ENCODE data around the gene AATF.
"Not testable (repeated sequence)": the region's sequence is repeated elsewhere in the genome, so short reads cannot be mapped to it uniquely, and the experiment has no call there.

AATF gene

DNA sequence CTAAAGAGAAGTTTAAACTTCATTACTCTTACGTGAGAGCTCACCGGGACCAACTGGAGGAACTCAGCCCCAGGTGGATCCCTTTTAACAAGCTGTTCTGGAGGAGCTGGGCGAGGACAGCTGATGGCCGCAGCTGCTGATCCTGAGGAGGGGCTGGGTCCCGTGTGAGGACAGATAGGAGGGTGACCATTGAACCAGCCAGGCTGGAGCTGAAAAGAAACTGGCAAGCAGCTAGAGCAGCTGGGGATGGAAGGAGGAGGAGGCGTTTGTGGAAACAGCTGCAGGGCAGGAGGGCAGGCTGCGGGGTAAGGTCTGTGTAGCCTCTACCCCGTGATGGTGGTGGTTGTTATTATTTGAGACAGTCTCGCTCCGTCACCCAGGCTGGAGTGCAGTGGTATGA, 119.5 kb downstream of the AATF start:
- in situ Hi-C loops (cut with MboI; ENCODE audit: low sequenced_read_pairs): no loop called here

DNA sequence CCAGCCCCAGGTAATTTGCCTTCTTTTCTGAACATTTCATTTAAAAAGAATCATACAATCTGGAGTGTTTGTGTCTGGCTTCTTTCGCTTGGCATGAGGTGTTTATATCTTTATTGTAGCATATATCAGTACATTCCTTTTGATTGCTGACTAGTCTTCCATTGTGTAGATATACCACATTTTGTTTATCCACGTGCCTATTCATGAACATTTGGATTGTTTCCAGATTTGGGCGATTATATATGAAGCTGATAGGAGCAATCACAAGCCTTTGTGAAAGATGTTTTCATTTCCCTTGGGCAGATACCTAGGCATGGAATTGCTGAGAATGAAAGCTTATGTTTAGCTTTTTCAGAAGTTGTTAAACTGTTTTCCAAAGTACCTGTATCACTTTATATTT, 120.3 kb downstream of the AATF start:
- in situ Hi-C loops (cut with MboI; ENCODE audit: low sequenced_read_pairs): no loop called here

DNA sequence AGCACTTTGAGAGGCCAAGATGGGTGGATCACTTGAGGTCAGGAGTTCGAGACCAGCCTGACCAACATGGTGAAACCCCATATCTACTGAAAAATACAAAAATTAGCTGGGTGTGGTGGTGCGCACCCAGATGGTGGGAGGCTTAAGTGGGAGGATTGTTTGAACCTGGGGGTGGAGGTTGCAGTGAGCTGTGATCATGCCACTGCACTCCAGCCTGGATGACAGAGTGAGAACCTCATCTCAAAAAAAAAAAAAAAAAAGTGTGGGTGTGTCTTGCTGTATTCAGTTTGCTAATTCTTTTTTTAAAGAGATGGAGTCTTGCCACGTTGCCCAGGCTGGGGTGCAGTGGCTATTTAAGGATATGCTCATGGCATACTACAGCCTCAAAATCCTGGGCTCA, 124.7 kb downstream of the AATF start:
- in situ Hi-C loops (cut with MboI; ENCODE audit: low sequenced_read_pairs): not testable (repeated sequence)

DNA sequence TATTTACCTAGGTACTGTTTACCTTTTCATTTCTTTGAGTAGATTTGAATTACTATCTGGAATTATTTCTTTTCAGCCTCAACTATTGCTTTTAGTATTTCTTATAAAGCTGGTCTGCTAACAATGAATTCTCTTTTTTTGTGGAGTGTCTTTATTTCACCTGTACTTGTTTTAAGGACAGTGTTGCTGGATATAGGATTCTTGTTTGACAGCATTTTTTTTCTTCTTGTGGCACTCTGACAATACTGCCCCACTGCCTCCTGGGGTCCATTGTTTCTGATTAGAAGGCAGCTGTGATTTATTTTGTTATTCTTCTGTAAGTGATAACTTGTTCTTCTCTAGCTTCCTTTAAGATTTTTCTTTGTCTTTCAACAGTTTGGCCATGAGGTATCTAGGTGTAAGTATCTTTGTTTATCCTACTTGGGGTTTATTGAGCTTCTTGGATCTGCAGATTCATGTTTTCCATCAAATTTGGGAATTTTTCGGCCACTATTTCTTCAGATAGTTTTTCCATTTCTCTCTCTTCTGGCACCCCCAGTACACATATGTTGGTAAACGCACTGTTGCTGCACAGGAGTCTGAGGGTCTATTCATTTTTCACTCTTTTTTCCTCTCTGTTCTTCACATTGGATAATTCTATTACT, 130.4 kb downstream of the AATF start:
- in situ Hi-C loops (cut with MboI; ENCODE audit: low sequenced_read_pairs): no loop called here

DNA sequence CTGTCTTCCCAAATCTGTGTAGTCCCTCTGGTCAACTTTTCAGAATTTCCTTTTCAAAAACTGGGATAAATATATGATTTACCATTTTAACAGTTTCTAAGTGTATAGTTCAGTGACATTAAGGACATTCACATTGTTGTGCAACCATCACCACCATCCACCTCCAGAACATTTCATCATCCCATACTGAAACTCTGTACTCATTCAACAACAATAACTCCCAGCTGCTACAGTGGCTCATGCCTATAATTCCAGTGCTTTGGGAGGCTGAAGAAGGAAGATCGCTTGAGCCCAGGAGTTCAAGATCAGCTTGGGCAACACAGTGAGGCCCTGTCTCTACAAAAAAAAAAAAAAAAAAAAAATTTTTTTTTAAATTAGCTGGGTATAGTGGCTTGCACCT, 131.0 kb downstream of the AATF start:
- in situ Hi-C loops (cut with MboI; ENCODE audit: low sequenced_read_pairs): no loop called here

DNA sequence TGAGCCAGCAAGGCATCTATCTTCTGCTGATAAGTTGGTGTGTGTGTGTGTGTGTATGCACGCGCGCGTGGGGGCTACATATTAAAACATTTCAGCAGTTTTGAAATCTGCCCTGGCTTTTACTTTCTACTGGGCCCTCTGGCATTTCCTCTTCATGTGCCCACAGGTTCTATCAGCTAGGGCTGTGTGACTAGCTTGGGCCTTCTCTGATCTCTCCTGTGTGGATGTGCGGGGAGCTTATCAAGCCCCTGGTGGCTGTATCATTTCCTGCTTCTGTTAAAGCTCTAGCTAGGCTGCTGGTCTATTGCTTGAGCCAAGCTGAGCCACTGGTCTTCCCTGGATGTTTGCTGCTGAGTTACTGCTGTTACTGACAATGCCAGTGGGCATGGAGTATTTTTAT, 132.5 kb downstream of the AATF start:
- in situ Hi-C loops (cut with MboI; ENCODE audit: low sequenced_read_pairs): no loop called here

DNA sequence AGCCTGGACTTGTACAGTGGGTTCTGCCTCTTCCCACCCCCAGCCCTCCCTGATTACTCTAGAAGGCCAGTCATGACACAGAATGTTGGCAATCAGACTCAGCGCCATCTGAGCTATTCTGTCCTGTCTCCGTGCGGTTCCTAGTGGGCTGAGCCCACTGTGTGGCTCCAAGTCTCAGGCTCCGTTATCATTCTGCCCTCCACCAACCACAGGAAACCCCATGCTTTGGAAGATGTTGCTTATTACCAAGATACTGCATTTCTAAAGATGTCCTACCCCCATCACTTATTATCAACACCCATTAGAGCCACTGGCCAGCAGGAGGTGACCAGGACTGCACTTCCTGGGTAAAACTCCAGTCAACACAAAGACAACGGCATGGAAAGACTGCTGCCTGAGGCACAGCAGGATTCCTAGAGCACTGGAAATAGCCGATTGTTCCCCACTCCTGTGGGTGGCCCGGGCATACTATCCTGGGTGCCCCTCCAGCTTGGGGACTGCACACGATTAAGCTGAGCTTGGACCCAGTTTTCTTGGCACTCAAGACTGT, 133.6 kb downstream of the AATF start:
- in situ Hi-C loops (cut with MboI; ENCODE audit: low sequenced_read_pairs): no loop called here

DNA sequence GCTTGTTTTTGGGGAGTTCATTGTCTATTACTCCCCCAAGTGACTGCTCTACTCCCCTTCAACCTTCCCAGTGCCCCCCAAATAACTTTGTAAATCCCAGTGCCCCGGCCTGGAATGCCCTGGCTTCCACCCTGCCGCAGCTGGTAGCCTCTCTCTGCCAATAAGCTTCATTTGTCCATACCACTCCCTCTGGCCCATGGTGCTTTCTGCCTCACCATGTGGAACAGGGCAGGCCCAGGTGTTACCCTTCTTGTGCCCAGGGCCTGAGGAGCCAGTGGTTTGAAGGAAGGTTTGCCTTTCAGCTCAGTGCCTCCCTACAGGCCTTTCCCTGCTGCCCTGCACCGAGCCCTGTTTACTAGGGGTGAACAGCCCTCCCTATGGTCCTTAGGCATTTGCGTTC, 134.2 kb downstream of the AATF start:
- in situ Hi-C loops (cut with MboI; ENCODE audit: low sequenced_read_pairs): no loop called here

DNA sequence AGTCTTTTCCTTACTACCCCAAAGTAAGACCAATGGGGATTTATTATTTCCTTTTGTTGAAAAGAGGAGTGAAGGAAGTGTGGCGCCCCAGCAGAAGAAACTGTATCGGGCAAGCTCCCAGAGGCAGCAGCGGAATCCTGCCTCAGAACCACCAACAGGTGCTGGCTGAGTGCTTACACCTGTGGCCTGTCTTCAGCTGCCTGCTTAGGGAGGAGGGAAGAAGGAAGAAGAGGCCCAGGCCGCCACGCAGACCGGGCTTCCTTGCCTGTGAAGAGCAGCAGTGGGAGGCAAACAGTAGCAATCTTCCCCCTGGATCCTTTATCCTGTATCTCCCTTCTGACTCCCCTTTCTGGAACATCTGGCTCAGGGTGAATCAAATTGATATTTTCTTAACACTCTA, 134.7 kb downstream of the AATF start:
- in situ Hi-C loops (cut with MboI; ENCODE audit: low sequenced_read_pairs): no loop called here

DNA sequence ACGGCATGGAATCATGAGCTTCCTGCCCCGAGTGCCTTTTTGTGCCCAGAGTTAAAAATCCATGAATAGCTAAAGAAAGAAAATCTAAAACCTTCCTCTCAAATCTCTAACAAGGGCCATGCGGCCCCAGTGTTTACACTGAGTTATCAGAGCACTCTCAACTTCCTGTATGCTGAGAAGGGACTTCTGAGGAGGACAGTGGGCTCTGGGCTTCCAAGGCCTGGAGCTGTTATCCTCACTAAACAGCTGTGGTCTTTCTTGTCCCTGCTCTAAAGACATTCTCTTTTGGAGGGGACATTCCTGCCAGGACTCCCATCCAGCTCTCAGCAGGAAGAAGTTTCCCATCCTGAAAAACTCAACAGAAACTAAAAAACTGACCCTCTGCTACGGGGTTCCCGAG, 135.6 kb downstream of the AATF start:
- in situ Hi-C loops (cut with MboI; ENCODE audit: low sequenced_read_pairs): no loop called here

DNA sequence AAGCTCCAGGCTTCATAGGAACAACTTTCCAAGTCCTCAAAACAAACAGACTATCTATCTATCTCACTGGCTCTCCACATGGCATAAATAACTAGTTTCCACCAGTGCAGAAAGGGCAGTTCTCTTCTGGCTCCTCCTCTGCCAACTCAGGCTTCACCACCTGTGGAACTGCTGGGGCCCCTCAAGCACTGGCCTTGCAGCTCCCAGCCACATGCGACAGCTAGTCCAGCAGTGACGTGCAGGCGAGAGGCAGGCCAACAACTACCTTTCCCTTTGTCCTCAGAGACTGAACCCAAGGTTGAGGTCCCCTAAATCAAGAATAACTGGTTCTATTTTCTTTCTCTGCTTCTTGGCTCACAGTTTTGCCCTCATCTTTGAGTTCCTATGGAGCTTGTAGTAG, 137.6 kb downstream of the AATF start:
- in situ Hi-C loops (cut with MboI; ENCODE audit: low sequenced_read_pairs): no loop called here

DNA sequence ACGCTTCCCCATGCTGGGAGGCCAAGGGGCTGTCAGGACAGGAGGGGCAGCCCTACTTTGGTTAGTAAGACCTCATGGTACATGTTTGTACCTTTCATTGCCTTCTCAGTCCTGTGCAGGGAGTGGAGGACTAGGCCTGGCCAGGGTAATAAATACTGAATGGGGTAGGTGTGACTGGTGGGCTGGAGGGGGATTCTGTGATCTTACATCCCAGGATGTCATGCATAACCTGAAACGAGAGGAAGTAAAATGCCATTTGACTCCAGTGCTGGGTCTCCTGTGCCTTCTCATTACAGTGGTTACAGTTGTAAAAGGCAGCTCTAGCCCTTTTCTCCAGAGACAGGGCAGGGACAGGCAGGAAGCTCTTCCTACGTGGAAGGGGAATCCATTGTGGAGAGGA, 138.2 kb downstream of the AATF start:
- in situ Hi-C loops (cut with MboI; ENCODE audit: low sequenced_read_pairs): no loop called here

DNA sequence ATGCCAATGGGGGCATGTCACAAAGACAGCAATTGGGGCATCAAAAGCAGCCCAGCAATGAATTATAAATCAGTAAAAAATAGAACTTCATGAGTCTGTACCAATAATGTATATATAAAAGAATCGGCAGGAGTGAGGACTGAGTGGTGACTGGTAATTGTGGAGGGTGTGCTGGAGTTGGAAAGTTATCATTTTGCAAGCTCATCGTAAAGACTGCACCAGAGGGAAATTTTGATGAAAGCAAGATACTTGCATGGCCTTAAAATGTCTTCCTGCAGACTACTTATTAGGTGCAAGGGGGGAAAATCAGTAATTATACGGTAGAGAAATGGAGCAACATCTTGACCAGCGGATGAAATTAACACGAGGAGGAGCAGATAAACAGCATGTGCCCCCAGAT, 138.9 kb downstream of the AATF start:
- in situ Hi-C loops (cut with MboI; ENCODE audit: low sequenced_read_pairs): no loop called here

DNA sequence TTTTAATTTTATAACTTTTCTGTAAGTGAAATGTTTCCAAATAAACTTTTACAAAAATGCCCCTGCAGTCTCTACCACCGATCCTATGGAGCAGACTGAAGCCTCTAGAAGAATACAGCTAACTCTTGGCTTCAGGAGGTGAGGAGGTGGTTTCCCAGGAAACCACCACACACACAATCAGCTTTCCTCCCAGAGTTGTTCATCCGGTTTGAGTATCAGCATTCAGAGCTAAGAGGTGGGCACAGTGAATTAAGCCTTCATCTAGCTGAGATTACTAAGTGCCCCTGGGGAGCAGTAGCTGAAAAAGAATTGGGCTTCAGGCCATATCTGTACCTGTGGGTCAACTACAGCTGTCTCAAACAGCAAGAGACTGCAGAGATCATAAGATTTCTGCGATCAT, 139.7 kb downstream of the AATF start:
- in situ Hi-C loops (cut with MboI; ENCODE audit: low sequenced_read_pairs): no loop called here

DNA sequence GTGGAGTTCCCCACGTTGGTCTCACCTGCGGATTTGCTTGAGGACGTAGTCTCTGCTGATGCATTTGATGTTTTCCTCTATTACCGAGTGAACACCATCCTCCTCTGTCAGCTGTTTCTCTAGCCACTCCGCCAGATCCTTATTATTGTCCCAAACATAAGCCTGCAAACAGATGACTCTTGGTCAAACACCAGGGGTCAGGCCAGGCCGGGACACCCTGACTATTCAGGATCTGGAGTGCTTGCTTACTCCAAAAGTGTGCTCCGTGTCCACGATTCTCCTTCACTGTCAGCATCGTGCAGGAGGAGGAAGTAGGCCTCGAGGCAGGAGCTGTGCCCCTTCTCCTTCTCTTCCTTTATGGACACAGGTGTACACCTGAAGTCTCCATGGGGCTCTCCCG, 140.2 kb downstream of the AATF start:
- in situ Hi-C loops (cut with MboI; ENCODE audit: low sequenced_read_pairs): no loop called here

DNA sequence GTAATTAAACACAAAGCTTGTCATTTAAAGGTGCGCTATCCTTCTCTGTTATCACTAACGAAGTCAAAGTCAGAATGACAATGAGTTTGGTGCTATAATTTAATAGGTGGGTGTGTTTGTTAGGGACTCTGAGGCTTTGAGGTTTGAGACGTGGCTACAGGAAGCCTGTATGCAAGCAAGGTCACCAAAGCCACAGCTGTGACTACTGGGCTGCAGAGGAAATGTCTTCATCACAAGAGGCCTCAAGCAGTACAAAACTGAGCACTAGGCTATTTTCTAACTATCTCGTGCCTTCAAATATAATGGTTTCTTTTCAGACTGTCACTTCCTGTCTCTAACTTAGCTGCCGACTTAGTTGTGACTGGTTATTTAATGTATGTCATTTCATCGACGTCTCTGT, 141.2 kb downstream of the AATF start:
- in situ Hi-C loops (cut with MboI; ENCODE audit: low sequenced_read_pairs): no loop called here

DNA sequence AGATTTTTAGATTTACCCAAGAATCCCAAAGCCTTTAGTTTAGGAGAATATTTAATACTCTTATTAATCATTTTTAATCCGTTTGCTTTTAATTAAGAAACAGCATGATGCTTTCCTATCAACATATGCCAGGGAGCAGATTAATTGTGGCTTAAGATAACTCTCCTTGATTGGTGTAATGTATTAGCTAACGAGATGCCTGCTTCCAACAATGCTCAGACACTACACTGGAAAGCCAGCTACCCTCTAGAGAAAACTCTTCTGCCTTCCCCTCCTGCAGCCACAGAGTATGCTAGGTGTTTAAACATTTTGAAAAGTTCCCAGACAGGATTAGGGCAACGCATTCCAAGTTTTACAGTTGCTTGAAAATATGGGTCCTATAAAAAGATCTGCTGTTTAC, 142.2 kb downstream of the AATF start:
- in situ Hi-C loops (cut with MboI; ENCODE audit: low sequenced_read_pairs): no loop called here

DNA sequence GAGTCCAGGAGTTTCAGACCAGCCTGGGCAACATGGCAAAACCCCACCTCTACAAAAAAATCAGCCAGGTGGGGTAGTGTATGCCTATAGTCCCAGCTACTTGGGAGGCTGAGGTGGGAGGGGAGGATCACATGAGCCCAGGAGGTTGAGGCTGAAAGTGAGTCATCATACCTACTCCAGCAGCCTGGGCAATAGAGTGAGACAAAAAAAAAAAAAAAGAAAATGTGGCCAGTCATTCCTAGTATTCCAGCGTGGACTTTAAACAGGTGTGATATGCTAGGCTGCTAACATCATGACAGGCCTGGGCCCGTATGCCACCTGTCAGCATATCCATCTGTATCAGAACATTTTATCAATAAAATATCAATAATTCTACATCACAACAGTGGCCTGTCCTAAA, 143.3 kb downstream of the AATF start:
- in situ Hi-C loops (cut with MboI; ENCODE audit: low sequenced_read_pairs): no loop called here

DNA sequence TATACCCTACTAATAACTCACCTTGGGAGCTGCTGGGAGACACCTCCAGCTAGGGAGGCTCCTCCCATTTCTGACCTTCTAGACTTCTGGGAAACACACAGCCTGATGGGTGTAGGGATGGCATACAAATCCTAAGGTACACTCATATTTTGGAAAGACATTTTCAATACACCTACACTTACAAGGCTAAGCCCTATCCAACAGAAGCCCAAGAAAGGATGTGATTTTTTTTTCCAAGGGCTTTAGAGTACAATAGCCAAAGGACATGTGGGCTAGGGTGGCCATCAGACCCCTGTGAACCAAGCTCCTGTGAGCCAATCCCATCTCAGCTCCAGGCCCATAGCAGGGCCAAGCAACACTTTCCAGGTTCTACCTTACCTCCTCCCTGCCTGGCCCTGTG, 143.9 kb downstream of the AATF start:
- in situ Hi-C loops (cut with MboI; ENCODE audit: low sequenced_read_pairs): no loop called here

DNA sequence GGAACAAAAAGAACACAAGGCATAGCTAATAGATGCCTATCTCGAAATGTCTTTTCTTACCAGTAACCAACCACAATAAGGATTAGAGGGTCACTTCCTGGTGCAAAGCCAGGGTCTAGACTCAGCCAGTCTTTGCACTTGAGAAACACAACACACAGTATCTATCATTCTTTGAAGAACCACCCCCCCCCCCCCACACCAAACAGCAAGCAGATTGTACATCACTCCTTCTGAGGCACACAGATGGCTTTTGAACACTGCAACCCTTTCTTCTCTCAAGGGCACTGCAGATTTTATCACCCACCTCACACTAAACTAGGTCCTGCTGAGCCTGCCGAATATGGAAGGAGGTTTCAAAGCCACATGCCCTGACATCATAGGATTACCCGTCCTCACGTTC, 145.6 kb downstream of the AATF start:
- in situ Hi-C loops (cut with MboI; ENCODE audit: low sequenced_read_pairs): no loop called here

DNA sequence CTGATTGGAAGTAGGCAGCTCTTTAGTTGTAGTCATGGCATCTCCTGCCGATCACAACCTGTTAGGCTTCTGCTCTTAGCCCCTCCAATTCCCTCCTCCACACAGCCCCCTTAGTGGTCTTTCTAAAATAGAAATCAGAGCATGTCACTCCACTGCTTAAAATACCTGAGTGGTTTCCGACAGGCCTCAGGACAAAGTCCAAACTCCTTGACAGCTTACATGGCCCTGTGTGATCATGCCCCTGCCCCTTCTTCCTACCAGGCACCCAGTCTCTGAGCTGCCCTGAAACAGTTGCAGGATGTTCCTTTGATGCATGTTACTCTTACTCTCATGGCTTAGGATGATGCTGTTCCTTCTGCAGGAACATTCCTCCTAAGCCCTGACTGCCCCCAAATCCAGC, 147.3 kb downstream of the AATF start:
- in situ Hi-C loops (cut with MboI; ENCODE audit: low sequenced_read_pairs): no loop called here

DNA sequence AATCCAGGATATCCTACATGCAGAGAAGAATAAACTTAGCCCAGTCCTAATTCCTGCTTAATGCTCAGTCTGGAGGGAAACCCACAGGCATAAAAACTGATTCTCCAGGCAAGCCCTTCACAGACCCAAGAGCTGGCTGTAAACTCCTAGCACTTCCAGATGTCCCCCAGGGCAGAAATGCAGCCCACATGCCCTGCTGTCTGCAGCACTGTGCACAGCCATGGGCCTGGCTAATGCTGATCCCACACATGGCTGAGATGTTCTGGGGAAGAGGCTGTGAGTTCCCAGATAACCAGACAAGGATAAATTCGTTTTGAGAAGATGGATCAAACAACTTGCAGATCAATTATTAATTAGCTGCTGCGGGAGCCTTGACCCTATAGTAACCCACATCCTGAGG, 148.4 kb downstream of the AATF start:
- in situ Hi-C loops (cut with MboI; ENCODE audit: low sequenced_read_pairs): no loop called here

DNA sequence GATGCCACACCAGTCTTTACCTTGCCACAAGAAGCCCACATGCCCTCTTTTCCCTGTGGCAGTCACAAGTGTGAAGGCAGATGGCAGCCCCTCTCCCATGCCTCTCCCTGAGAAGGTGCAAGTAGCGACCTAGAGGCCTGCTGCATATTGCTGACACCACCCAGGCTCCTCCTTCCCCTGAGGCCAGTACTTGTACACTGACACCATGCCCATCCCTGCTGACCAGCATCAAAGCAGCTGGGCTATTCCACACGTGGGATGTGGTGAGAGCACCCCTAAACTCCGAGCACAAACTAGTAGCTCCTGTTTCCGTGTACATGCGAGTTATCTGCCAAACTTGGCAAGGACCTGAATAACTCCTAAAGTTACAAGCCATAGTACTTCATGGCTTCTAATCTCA, 149.4 kb downstream of the AATF start:
- in situ Hi-C loops (cut with MboI; ENCODE audit: low sequenced_read_pairs): no loop called here
